Fibroblast of lung (primary cell): ENCODE measurements around the gene CCDC106. TPM values are rescaled to one million over a fixed set of nuclear protein-coding genes. Genes with fewer than 3 reads are reported as not detected.

ENCODE experiments used
- DNase-seq, 2 donors: peaks; one replicate each; pipeline versions ENCODE4 v3.0.0 to v3.0.0-alpha.2; 2010; ENCODE audit warnings: low read depth in 2 of 2
- H2AFZ ChIP-seq: 2 replicates; pipeline ENCODE4 v1.5.1; 2012; ENCODE audit warnings: low read length, control low read depth, inconsistent platforms
- H3K27ac ChIP-seq: 2 replicates; pipeline ENCODE4 v1.5.1; 2011; ENCODE audit warnings: low read length, control low read depth; ENCODE audit not compliant: insufficient read depth
- H3K27me3 ChIP-seq: 2 replicates; pipeline ENCODE4 v1.5.1; 2011; ENCODE audit warnings: mild to moderate bottlenecking, low read length; ENCODE audit not compliant: control insufficient read depth, insufficient read depth
- H3K36me3 ChIP-seq: 2 replicates; pipeline ENCODE4 v1.5.1; 2011; ENCODE audit warnings: low read length; ENCODE audit not compliant: control insufficient read depth, insufficient read depth
- H3K4me1 ChIP-seq: 2 replicates; pipeline ENCODE4 v1.5.1; 2011; ENCODE audit warnings: low read length; ENCODE audit not compliant: control insufficient read depth, insufficient read depth; ENCODE audit errors: extremely low read depth
- H3K4me2 ChIP-seq: 2 replicates; pipeline ENCODE4 v1.5.1; 2011; ENCODE audit warnings: low read length, control low read depth; ENCODE audit not compliant: insufficient read depth; ENCODE audit errors: extremely low read depth
- H3K4me3 ChIP-seq, 4 experiments: fragments of 200-600 bp in 1 of 4; sonication (generic) in 1 of 4; replicated peaks in 1 of 4; 2 replicates each; pipeline ENCODE4 v1.5.1; 2011 to 2016; ENCODE audit warnings: low read length in 4 of 4, low read depth in 3 of 4, mild to moderate bottlenecking in 3 of 4, control low read depth in 2 of 4, inconsistent platforms in 1 of 4, mixed read lengths in 1 of 4; ENCODE audit not compliant: insufficient read depth in 1 of 4; ENCODE audit errors: control extremely low read depth in 1 of 4
- H3K79me2 ChIP-seq: 2 replicates; pipeline ENCODE4 v1.5.1; 2012; ENCODE audit warnings: mild to moderate bottlenecking, low read length, inconsistent platforms; ENCODE audit not compliant: control insufficient read depth, insufficient read depth
- H3K9ac ChIP-seq: 2 replicates; pipeline ENCODE4 v1.5.1; 2011; ENCODE audit warnings: mild to moderate bottlenecking, low read length, control low read depth; ENCODE audit not compliant: insufficient read depth
- H3K9me3 ChIP-seq: 2 replicates; pipeline ENCODE4 v1.5.1; 2012; ENCODE audit warnings: low read depth, low read length; ENCODE audit not compliant: control insufficient read depth, insufficient read depth
- H4K20me1 ChIP-seq: 2 replicates; pipeline ENCODE4 v1.5.1; 2011; ENCODE audit warnings: low read length; ENCODE audit not compliant: control insufficient read depth, insufficient read depth; ENCODE audit errors: extremely low read depth
- CTCF ChIP-seq, 2 donors: IDR thresholded peaks in 1 of 2; conservative IDR thresholded peaks in 1 of 2; 1 replicate in 1 of 2; 2 replicates in 1 of 2; pipeline ENCODE4 v1.5.1; 2011 to 2012; ENCODE audit warnings: low read length in 2 of 2, control low read depth in 1 of 2, inconsistent platforms in 1 of 2, low read depth in 1 of 2, mild to moderate bottlenecking in 1 of 2
- EZH2 ChIP-seq: IDR thresholded peaks from 2 replicates; pipeline ENCODE4 v1.5.1; 2012; ENCODE audit warnings: low read length, control low read depth, mild to moderate bottlenecking; ENCODE audit errors: missing control alignments
- polyA plus RNA-seq, 2 donors: library from polyadenylated mRNA; depleted of rRNA in 1 of 2; stranded (reverse) in 1 of 2; unstranded in 1 of 2; fragments of >200 nt; gene quantifications; 2 replicates each; pipeline ENCODE4 v1.2.1, GENCODE V29; 2011 to 2012; ENCODE audit warnings: missing spikeins in 1 of 2
- total RNA-seq: library from RNA; depleted of rRNA; stranded (reverse); fragments of >200 nt; gene quantifications from 2 replicates; pipeline ENCODE4 v1.2.1, GENCODE V29; 2014

CCDC106 gene
- total and polyA plus RNA-seq, 2 donors (not counting 1 experiment from before 2014, with no cell fraction given): 4.5 to 10.2 TPM

GRCh38 chr19:55698256-55698655 is 50.2 kb downstream of the CCDC106 start:
- no peaks in the 10 kb centered on the region for H3K79me2 ChIP-seq
- H3K4me1 ChIP-seq: no peaks in the 10 kb centered on the region
- H3K4me3 ChIP-seq: no peak overlapping the region
- no peaks in the 10 kb centered on the region for H4K20me1 ChIP-seq
- H3K9ac ChIP-seq: no peak overlapping the region
- H3K27ac ChIP-seq: no peak overlapping the region
- H3K36me3 ChIP-seq: peaks cover 11% of the 10 kb centered on the region
- DNase-seq: no peak
- no peaks in the 10 kb centered on the region for H3K27me3 ChIP-seq
- H2AFZ ChIP-seq: no peak overlapping the region
- H3K4me2 ChIP-seq: no peak overlapping the region
- no peaks in the 10 kb centered on the region for H3K9me3 ChIP-seq
- TF ChIP-seq EZH2: no peak
- TF ChIP-seq CTCF (conservative IDR thresholded peaks at IDR 0.05 in 1 of 2, IDR thresholded peaks at IDR 0.05 in 1 of 2; ENCODE audit: low read depth in 1 of 2, low read length in 2 of 2): no peak

GRCh38 chr19:55699221-55699620 is 51.2 kb downstream of the CCDC106 start:
- no peak for TF ChIP-seq EZH2
- Histone ChIP-seq H3K4me1 (no peaks in the 10 kb centered on the region), H3K4me2 (no peak overlapping the region), H3K27ac (no peak overlapping the region), H3K79me2 (no peaks in the 10 kb centered on the region), H3K27me3 (no peaks in the 10 kb centered on the region), H2AFZ (no peak overlapping the region), H4K20me1 (no peaks in the 10 kb centered on the region), H3K9ac (no peak overlapping the region), H3K9me3 (no peaks in the 10 kb centered on the region), H3K36me3 (peaks cover 9% of the 10 kb centered on the region), H3K4me3 (no peak overlapping the region)
- DNase-seq: no peak

GRCh38 chr19:55700813-55701212 is 52.8 kb downstream of the CCDC106 start:
- Histone ChIP-seq H3K9ac (no peak overlapping the region), H3K4me1 (no peaks in the 10 kb centered on the region), H3K36me3 (peaks cover 5% of the 10 kb centered on the region), H4K20me1 (no peaks in the 10 kb centered on the region), H3K79me2 (no peaks in the 10 kb centered on the region), H3K27me3 (no peaks in the 10 kb centered on the region), H3K4me2 (no peak overlapping the region), H2AFZ (no peak overlapping the region), H3K27ac (no peak overlapping the region), H3K4me3 (no peak overlapping the region), H3K9me3 (no peaks in the 10 kb centered on the region)
- DNase-seq: no peak
- TF ChIP-seq CTCF (conservative IDR thresholded peaks at IDR 0.05 in 1 of 2, IDR thresholded peaks at IDR 0.05 in 1 of 2; ENCODE audit: low read depth in 1 of 2, low read length in 2 of 2) (no peak), EZH2 (no peak)
